ENCODE data around the gene CYP4F11.
"Not testable (repeated sequence)": the region's sequence is repeated elsewhere in the genome, so short reads cannot be mapped to it uniquely, and the experiment has no call there.

CYP4F11 gene

GRCh38 chr19:15934332-15935078 is at the start of gene CYP4F11:
TSS of gene CYP4F11 (minus strand) at chr19:15934529. CDS start at chr19:15934408, 121 bp downstream.
- FAIRE-seq, result no peak

- FAIRE-seq, result no peak
Observed at GRCh38 chr19:15979293-15979692, 45.0 kb upstream of the CYP4F11 start.

GRCh38 chr19:15977690-15978089 is 43.4 kb upstream of the CYP4F11 start:
- FAIRE-seq, result no peak

- FAIRE-seq, result no peak
Observed at GRCh38 chr19:15976836-15977689, 42.7 kb upstream of the CYP4F11 start.

GRCh38 chr19:15974856-15975255 is 40.5 kb upstream of the CYP4F11 start:
- FAIRE-seq, result no peak

GRCh38 chr19:15972043-15972442 is 37.7 kb upstream of the CYP4F11 start:
- not testable (repeated sequence) for FAIRE-seq

GRCh38 chr19:15971224-15971780 is 37.0 kb upstream of the CYP4F11 start:
- no peak for FAIRE-seq

GRCh38 chr19:15964231-15964630 is 29.9 kb upstream of the CYP4F11 start:
- no peak for FAIRE-seq

GRCh38 chr19:15962319-15962718 is 28.0 kb upstream of the CYP4F11 start:
- no peak for FAIRE-seq

- no peak for FAIRE-seq
Observed at GRCh38 chr19:15954820-15955219, 20.5 kb upstream of the CYP4F11 start.

- no peak for FAIRE-seq
Observed at GRCh38 chr19:15948223-15949058, 14.1 kb upstream of the CYP4F11 start, which contains the start of gene OR10H4. TSS of gene OR10H4 (plus strand) at chr19:15949008. CDS start at chr19:15949008, 0 bp downstream.

- no peak for FAIRE-seq
Observed at GRCh38 chr19:15945301-15945700, 11.0 kb upstream of the CYP4F11 start.

- no peak for FAIRE-seq
Observed at GRCh38 chr19:15944401-15944800, 10.1 kb upstream of the CYP4F11 start.

- FAIRE-seq, result no peak
Observed at GRCh38 chr19:15937771-15938170, 3.4 kb upstream of the CYP4F11 start.

GRCh38 chr19:15936950-15937349 is 2.6 kb upstream of the CYP4F11 start:
- FAIRE-seq, result no peak

- no peak for FAIRE-seq
Observed at GRCh38 chr19:15936173-15936572, 1.8 kb upstream of the CYP4F11 start.

- FAIRE-seq, result no peak
Observed at GRCh38 chr19:15935167-15935702, 906 bp upstream of the CYP4F11 start.

- FAIRE-seq, result not testable (repeated sequence)
Observed at GRCh38 chr19:15933761-15934331, 483 bp downstream of the CYP4F11 start.

- no peak for FAIRE-seq
Observed at GRCh38 chr19:15928321-15928720, 6.0 kb downstream of the CYP4F11 start.

- FAIRE-seq, result no peak
Observed at GRCh38 chr19:15926484-15926883, 7.8 kb downstream of the CYP4F11 start.

- FAIRE-seq, result no peak
Observed at GRCh38 chr19:15923702-15924101, 10.6 kb downstream of the CYP4F11 start.

GRCh38 chr19:15922021-15922420 is 12.3 kb downstream of the CYP4F11 start:
- no peak for FAIRE-seq

Measured in islet of Langerhans (tissue), 1 donor.